ENCODE results near the gene HTR5A. TPM values are rescaled to one million over a fixed set of nuclear protein-coding genes. Genes with fewer than 3 reads are reported as not detected.

Gene HTR5A
- total RNA-seq, 2 donors from 2014 or later = not detected

DNA sequence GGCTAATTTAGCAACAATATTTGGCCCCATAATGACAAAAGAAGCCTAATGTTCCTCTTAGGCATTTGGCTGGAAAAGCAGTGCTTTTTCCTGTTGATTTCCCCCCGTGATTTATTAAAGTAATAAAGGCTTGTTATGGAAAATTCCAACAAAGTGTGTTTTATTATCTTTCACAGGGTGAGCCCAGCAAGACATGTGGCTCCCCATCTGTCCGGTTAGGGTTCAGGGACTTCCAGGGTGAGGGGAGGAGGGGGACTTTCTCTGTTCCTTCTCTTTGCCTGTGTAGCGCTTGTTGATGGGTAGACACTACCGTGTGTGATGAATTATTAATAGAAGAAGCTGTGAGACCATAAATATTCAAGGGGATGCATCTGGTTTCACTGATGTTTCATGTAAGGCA is 39.0 kb downstream of the HTR5A start:
- Histone ChIP-seq H3K27ac (no peak overlapping the region), H3K27me3 (no peaks in the 10 kb centered on the region), H3K4me3 (no peak overlapping the region), H3K9me3 (no peaks in the 10 kb centered on the region), H3K9ac (ENCODE audit: low read depth in 2 of 2, low read length in 2 of 2) (no peak overlapping the region), H3K4me1 (no peaks in the 10 kb centered on the region), H3K36me3 (no peaks in the 10 kb centered on the region)
- DNase-seq = no peak
- intact Hi-C loops (cut with DNase I) = no loop called here
- TF ChIP-seq, protein P1, sequence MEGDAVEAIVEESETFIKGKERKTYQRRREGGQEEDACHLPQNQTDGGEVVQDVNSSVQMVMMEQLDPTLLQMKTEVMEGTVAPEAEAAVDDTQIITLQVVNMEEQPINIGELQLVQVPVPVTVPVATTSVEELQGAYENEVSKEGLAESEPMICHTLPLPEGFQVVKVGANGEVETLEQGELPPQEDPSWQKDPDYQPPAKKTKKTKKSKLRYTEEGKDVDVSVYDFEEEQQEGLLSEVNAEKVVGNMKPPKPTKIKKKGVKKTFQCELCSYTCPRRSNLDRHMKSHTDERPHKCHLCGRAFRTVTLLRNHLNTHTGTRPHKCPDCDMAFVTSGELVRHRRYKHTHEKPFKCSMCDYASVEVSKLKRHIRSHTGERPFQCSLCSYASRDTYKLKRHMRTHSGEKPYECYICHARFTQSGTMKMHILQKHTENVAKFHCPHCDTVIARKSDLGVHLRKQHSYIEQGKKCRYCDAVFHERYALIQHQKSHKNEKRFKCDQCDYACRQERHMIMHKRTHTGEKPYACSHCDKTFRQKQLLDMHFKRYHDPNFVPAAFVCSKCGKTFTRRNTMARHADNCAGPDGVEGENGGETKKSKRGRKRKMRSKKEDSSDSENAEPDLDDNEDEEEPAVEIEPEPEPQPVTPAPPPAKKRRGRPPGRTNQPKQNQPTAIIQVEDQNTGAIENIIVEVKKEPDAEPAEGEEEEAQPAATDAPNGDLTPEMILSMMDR (IDR thresholded peaks at IDR 0.05) = no peak

DNA sequence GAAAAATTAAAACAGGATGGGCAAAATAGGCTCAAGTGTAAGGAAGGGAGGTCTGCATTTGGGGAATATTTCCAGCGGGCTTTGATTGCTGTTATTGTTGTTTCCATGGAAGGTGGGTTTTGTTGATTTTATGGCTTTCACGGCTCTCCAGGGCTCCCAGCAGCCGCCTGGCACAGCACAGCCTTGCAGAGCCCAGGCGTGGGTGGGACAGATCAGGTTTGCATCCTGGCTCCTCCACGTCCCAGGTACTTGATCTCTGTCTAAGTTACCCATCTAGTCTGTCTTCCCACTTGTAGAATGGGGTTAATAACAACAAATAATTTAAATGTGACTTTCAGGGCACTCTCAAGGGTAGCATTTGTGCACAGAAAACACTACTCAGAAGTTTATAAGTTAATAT is 45.2 kb downstream of the HTR5A start:
- TF ChIP-seq, protein P1 (IDR thresholded peaks at IDR 0.05) = no peak
- intact Hi-C loops (cut with DNase I) = no loop called here
- H3K9ac ChIP-seq (ENCODE audit: low read depth in 2 of 2, low read length in 2 of 2) = no peak overlapping the region
- no peak for DNase-seq
- H3K27ac ChIP-seq = no peak overlapping the region
- no peaks in the 10 kb centered on the region for H3K4me1 ChIP-seq
- no peaks in the 10 kb centered on the region for H3K36me3 ChIP-seq
- H3K9me3 ChIP-seq = no peaks in the 10 kb centered on the region
- H3K27me3 ChIP-seq = no peaks in the 10 kb centered on the region
- H3K4me3 ChIP-seq = no peak overlapping the region

DNA sequence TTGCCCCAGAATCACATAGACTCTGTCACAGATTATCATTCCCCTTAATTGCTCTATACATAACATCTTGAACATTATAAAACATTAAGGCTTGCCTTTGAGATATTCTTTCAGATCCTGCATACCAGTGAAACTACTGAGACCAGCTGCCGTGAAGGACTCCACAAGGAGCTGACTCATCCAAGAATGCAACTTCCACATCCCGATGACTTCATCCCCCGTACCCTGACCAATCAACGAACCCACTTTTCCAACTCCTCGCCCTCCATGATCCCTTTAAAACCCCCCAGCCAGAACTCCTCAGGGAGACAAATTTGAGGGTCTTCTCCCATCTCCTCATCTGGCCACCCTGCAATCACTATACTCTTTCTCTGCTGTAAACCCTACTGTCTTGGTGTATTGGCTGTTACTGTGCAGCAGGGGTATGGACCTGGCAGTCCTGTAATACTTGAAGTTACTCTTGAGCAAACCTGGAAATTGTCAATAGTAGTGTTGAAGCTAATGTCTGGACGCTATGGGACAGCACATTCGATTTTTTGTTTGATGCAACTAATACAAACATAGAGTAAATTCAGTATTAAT is 49.8 kb downstream of the HTR5A start:
- no peak overlapping the region for H3K27ac ChIP-seq
- no peaks in the 10 kb centered on the region for H3K36me3 ChIP-seq
- no peaks in the 10 kb centered on the region for H3K27me3 ChIP-seq
- TF ChIP-seq, protein P1 (IDR thresholded peaks at IDR 0.05) = no peak
- no peaks in the 10 kb centered on the region for H3K9me3 ChIP-seq
- H3K4me1 ChIP-seq = no peaks in the 10 kb centered on the region
- DNase-seq = no peak
- intact Hi-C loops (cut with DNase I) = no loop called here
- no peak overlapping the region for H3K4me3 ChIP-seq
- no peak overlapping the region for H3K9ac ChIP-seq (ENCODE audit: low read depth in 2 of 2, low read length in 2 of 2)

DNA sequence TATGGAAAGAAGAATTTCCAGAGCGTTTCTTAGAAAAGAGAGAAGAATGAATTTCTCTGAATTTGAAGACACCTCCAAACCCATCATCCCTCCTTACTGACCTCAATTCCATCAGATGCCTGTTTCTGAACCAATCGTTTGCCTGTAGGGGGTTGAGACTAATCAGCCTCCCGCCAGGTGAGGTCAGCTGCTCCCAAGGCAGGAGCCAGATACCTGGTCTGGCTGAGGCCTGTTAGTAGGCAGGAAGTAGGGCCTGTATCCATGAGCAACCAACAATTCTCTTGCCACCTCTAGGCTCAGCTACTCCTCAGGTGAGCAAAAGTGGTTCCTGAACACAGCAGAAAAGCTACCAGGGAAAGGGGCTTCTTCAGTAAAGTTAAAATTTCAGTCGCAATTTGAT is 50.3 kb downstream of the HTR5A start:
- Histone ChIP-seq H3K27me3 (no peaks in the 10 kb centered on the region), H3K9me3 (no peaks in the 10 kb centered on the region), H3K9ac (ENCODE audit: low read depth in 2 of 2, low read length in 2 of 2) (no peak overlapping the region), H3K36me3 (no peaks in the 10 kb centered on the region), H3K4me3 (no peak overlapping the region), H3K27ac (no peak overlapping the region), H3K4me1 (no peaks in the 10 kb centered on the region)
- no peak for DNase-seq
- TF ChIP-seq, protein P1 (IDR thresholded peaks at IDR 0.05) = no peak
- intact Hi-C loops (cut with DNase I) = no loop called here

DNA sequence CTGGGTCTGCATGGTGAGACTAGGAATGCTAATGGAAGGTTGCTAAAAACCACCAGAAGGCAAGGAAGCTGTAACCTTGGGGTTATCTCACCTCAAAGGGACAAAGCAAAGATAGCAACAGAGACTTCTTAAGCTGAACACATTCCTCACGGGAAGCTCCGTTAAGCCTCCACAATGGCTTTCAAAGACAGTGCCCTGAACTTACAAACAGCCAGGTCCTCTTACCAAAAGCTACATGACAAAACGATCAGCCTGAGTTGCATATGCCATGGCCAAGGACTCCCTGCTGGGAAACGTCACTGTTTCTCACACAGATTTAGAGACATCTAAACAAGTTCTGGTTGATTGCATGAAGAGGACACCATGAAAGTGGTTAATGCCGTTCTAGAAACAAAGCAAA is 52.7 kb downstream of the HTR5A start:
- Histone ChIP-seq H3K9me3 (no peaks in the 10 kb centered on the region), H3K27ac (no peak overlapping the region), H3K36me3 (no peaks in the 10 kb centered on the region), H3K4me1 (no peaks in the 10 kb centered on the region), H3K9ac (ENCODE audit: low read depth in 2 of 2, low read length in 2 of 2) (no peak overlapping the region), H3K27me3 (no peaks in the 10 kb centered on the region), H3K4me3 (no peak overlapping the region)
- TF ChIP-seq, protein P1 (IDR thresholded peaks at IDR 0.05) = no peak
- intact Hi-C loops (cut with DNase I) = no loop called here
- no peak for DNase-seq

Measured in colonic mucosa (tissue), 4 donors.